GM08714 (cell line): Measurements from ENCODE around the gene CNOT8.
A peak's percentile ranks its signal among the peaks of the same experiment; 100 is the strongest.

Source experiments
- H3K4me3 ChIP-seq: fragments of 200-500 bp; sonication (Bioruptor generic); 2 replicates; pipeline ENCODE4 v1.5.1; 2014; ENCODE audit warnings: mild to moderate bottlenecking, low read length, inconsistent platforms
- ZNF274 ChIP-seq: IDR thresholded peaks from 2 replicates; pipeline ENCODE4 v1.6.1; 2012; ENCODE audit warnings: mild to moderate bottlenecking, low read depth, low read length

The CNOT8 gene

DNA sequence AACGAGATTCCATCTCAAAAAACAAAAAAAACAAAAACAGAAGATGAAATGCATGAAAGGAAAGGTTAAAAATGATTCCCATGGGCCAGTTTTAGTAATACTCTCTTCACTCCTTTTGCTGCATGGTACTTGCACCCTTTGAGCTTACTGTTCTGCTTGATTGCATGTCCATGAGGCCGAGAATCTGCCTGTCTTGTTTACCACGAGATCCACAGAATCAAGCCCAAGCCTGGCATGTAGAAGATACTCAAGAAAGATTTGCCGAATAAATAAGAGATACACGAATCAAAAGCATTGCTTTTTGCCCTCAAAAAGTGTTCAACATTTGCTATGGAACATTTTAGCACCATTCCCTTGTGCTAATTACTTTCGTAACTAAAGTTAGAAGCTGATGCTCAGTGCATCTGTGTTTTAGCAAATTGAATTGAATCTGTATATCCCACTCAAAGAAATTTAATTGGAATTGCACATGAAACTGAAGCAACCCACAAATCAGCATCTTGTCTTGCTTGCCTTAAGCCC lies 9.1 kb upstream of the CNOT8 start:
- H3K4me3 ChIP-seq = no peak overlapping the region
- TF ChIP-seq ZNF274 = no peak

- TF ChIP-seq ZNF274 = no peak
- H3K4me3 ChIP-seq = no peak overlapping the region
These were observed 8.6 kb upstream of the CNOT8 start for GRCh38 chr5:154849791-154850201.

- H3K4me3 ChIP-seq = no peak within 1 kb of the TSS
- TF ChIP-seq ZNF274 = no peak
These were observed 8.0 kb upstream of the CNOT8 start, which contains the start of gene FAXDC2 for GRCh38 chr5:154850255-154851062. Gene FAXDC2 (minus strand): TSS chr5:154850603. CDS start chr5:154838178, 12,425 bp downstream.

GRCh38 chr5:154851351-154851750 lies 7.1 kb upstream of the CNOT8 start:
- H3K4me3 ChIP-seq = no peak overlapping the region
- TF ChIP-seq ZNF274 = no peak

DNA sequence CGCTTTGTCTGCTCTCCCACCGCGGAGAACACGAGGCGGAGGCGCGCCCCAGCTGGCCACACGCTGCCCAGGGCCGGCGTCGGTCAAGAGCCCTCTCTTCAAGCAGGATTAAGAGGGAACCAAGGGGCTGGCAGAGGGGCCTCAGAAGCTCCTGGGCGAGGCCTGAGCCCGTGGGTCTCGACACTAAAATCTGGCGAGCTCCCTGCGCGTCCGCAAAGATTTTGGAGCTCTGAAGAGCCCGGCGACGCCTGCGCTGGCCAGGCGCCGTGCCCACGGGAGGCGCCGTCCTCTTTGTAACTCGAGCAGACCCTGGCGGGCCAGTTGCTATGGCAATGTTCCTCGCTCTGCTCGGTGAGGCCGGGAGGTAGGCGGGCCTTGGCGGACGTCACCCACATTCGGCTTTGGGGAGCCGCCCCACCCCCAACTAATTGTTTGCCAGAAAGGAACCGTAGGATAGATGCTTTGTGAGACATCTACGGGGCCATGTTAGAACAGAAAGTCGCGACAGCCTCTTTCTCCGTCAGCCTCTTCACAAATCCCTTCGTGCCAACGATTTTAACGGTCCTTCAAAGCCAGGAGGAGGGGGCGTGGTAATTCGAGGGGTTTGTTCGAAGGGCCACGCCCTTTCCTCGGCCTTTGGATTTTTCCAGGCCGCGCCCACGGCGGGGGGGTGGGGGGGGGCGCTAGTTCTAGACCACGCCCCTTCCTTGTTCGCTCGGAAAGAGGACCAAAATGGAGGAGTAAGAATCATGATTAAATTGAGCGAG lies 714 bp upstream of the CNOT8 start:
- H3K4me3 ChIP-seq = peak overlapping the region; percentile 93
- no peak for TF ChIP-seq ZNF274

DNA sequence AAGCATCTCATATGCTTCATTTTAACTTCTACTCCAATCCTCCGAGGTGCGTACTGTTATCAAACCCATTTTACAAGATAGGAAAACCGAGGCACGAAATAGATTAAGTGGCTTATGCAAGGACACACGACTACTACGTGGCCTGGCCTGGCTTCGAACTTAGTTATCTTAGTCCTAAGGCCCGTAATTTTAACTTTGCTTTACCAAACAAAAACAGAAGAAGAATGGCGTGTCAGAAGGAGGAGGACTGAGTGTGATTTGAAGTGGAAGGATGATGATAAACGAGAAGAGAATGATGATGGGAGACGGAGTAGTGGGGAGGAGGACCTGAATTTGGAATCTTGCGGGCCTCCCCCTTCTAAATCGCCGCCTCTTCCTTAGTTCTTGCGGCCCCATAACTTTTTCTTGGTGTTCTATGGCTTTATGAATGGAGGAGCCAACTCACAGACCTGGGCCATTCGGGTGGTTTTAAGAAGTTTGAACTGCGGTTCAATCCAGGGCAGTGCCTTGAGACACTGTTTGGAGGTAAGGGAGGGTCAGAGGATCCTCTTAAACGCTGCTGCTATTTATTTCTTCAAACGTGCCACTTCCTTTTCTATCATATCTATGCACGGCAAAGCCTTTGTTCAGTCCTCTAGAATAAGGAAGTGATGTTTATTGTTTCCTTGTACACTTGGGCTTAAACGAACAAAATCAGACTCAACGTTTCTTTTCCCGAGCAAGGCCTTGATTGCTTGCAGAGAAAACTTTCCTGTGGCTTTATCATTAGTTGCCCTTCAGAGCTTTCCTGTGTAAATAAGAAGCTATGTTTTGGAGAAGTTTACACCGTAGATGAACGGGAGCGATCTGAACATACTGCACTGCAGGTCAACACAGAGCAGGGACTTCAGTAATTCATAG lies 795 bp downstream of the CNOT8 start:
- H3K4me3 ChIP-seq = peak overlapping the region; percentile 93
- no peak for TF ChIP-seq ZNF274

DNA sequence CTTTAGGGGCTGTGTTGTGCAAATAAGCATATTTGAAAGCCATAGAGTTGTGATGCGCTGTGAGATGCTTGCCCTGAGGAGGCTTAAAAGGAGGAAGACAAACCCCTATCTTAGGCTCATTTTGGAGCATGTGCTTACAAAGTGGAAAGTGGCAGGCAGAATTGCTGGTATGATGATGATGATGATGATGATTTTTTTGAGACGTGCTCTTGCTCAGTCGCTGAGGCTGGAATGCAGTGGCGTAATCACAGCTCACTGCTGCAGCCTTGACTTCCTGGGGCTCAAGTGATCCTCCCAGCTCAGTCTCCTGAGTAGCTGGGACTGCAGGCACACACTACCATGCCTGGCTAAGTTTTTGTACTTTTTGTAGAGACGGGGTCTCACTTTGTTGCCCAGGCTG lies 1.7 kb downstream of the CNOT8 start:
- TF ChIP-seq ZNF274 = no peak
- peak overlapping the region; percentile 93 for H3K4me3 ChIP-seq

DNA sequence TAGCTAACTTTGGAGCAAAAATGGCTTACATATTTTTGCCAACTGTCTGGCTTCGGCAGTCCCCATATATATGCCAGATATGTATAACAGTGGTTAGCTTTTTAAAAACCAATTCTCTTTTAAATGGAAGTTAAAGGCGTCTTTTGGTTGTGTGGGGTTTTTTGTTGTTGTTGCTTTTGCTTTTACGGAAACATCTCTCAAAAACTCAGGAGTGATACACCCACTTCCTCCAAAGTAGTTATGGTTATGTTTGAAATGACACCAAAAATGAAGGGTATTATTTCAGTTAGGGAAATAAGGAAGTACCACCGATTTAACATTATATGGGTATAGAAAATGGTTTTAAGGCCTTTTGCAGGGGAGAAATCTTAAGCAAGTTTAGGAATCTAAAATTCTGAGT lies 2.3 kb downstream of the CNOT8 start:
- no peak for TF ChIP-seq ZNF274
- H3K4me3 ChIP-seq = peak overlapping the region; percentile 93; the same call in 1 of the 2 replicates

DNA sequence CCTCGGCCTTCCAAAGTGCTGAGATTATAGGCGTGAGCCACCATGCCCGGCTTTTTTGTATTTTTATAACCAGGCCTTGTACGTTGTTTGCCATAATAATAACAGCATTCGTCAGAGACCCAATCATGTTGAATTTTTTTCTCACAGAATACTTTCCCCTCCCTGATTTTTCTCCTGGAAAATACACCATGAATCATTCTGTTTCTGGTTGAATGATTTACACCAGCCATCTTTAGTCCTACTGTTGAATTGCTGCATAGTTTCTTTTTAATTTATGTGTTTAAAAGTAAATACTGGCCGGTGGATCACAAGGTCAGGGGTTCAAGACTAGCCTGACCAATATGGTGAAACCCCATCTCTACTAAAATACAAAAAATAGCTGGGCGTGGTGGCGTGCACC lies 3.5 kb downstream of the CNOT8 start:
- TF ChIP-seq ZNF274 = no peak
- no peak overlapping the region for H3K4me3 ChIP-seq

DNA sequence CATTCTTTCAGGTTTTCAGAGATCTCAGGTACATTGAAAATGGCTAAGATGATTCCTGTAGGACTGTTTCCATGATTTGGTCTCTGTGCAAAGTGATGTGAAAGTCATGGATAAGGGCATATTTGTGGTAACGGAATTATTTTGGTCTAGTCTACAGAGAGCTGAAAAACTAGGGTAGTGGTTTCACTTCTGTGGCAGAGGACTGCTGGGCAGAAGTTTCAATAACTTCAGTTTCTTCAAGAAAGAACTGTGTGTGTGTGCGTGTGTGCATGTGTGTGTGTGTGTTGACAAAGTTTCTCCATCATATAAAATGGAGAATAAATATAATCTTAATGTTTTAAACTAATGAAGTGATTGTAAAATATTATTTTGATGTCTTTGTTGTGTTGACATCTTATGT lies 4.3 kb downstream of the CNOT8 start:
- H3K4me3 ChIP-seq = no peak overlapping the region
- no peak for TF ChIP-seq ZNF274

DNA sequence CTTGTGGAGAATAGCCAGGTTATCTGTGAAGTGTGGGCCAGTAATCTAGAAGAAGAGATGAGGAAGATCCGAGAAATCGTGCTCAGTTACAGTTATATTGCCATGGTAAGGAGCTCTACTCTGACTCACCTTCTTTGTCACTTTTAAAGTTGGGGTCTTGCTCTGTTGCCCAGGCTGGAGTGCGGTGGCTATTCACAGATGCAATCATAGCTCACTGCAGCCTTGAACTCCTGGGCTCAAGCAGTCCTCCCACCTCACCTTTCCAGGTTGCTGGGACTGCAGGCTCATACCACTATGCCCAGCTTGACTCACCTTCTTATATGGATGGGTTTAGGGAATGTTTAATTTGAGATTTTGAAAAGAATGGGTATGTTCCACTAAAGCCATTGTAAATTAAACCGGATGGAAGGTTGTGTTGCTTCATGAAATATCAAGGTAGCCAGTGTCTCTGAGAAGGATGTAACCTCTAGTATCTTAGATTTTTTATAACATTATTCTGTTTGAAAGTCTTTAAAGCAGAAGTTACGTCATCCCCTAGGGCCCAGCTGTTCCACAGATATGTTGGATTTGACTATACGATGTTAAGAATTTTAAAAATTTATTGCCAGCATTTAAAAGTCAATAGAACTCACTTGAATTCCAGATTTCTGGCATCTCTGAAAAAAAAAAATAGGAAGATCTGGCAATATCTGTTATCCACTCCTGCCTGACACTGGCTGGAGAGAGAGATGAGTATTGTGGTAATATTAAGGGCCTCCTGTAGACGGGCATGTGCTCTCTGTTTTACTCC lies 5.1 kb downstream of the CNOT8 start:
- TF ChIP-seq ZNF274 = no peak

GRCh38 chr5:154865466-154866184 lies 7.2 kb downstream of the CNOT8 start:
- TF ChIP-seq ZNF274 = no peak
- H3K4me3 ChIP-seq = no peak overlapping the region

More for the DNA sequence above, 5.1 kb downstream of the CNOT8 start:
- no peak overlapping the region for H3K4me3 ChIP-seq

- no peak for TF ChIP-seq ZNF274
These were observed 8.4 kb downstream of the CNOT8 start for GRCh38 chr5:154866841-154867240.

More at GRCh38 chr5:154866841-154867240, 8.4 kb downstream of the CNOT8 start:
- H3K4me3 ChIP-seq = no peak overlapping the region
